ENCODE measurements around the gene CCDC68. TPM values are rescaled to one million over a fixed set of nuclear protein-coding genes. Genes with fewer than 3 reads are reported as not detected.

The CCDC68 gene
- total and polyA plus RNA-seq, 12 donors = 1.8 to 12.7 (median 3.4) TPM

- intact Hi-C loops (cut with DNase I) = no loop called here
- Histone ChIP-seq H3K4me1 (no peaks in the 10 kb centered on the region), H3K4me3 (no peak overlapping the region), H3K36me3 (no peaks in the 10 kb centered on the region), H3K27me3 (no peaks in the 10 kb centered on the region), H3K27ac (no peak overlapping the region), H3K9me3 (peaks cover 0 to 16% (median 0%) of the 10 kb centered on the region in 11 donors)
- WGBS, 2 donors = 66 to 71% methylated on average over 4 of the region's 4 CpGs
- ATAC-seq = no peak
- TF ChIP-seq CTCF (IDR thresholded peaks at IDR 0.05) = no peak
- no peak for DNase-seq
Observed at GRCh38 chr18:54967786-54968185, 8.5 kb upstream of the CCDC68 start.

GRCh38 chr18:54964741-54965140, 5.5 kb upstream of the CCDC68 start:
- Histone ChIP-seq H3K36me3 (no peaks in the 10 kb centered on the region), H3K4me3 (no peak overlapping the region), H3K4me1 (peaks cover 0 to 5% (median 0%) of the 10 kb centered on the region in 9 donors), H3K27ac (no peak overlapping the region), H3K9me3 (peaks cover 0 to 16% (median 0%) of the 10 kb centered on the region in 11 donors), H3K27me3 (peaks cover 0 to 8% (median 2%) of the 10 kb centered on the region in 7 donors)
- DNase-seq (no peak), ATAC-seq (no peak)
- intact Hi-C loops (cut with DNase I) = no loop called here
- no peak for TF ChIP-seq CTCF (IDR thresholded peaks at IDR 0.05)

- peaks cover 0 to 24% (median 5%) of the 10 kb centered on the region in 7 donors for H3K27me3 ChIP-seq
- no peak overlapping the region for H3K4me3 ChIP-seq
- DNase-seq (no peak), ATAC-seq (no peak)
- no peak overlapping the region for H3K27ac ChIP-seq
- TF ChIP-seq CTCF (IDR thresholded peaks at IDR 0.05) = no peak
- peaks cover 0 to 7% (median 0%) of the 10 kb centered on the region in 11 donors for H3K9me3 ChIP-seq
- intact Hi-C loops (cut with DNase I) = no loop called here
- H3K4me1 ChIP-seq = peaks cover 0 to 8% (median 3%) of the 10 kb centered on the region in 9 donors
- no peaks in the 10 kb centered on the region for H3K36me3 ChIP-seq
- 81 to 93% methylated on average over 9 of the region's 9 CpGs for WGBS, 2 donors
Observed at GRCh38 chr18:54962919-54963645, 3.8 kb upstream of the CCDC68 start.

GRCh38 chr18:54961868-54962267, 2.6 kb upstream of the CCDC68 start:
- H3K27ac ChIP-seq = no peak overlapping the region
- H3K36me3 ChIP-seq = no peaks in the 10 kb centered on the region
- no peak for DNase-seq
- 74 to 96% methylated on average over 4 of the region's 4 CpGs for WGBS, 2 donors
- peaks cover 0 to 15% (median 3%) of the 10 kb centered on the region in 9 donors for H3K4me1 ChIP-seq
- ATAC-seq = no peak
- peaks cover 0 to 26% (median 5%) of the 10 kb centered on the region in 7 donors for H3K27me3 ChIP-seq
- H3K9me3 ChIP-seq = no peaks in the 10 kb centered on the region
- intact Hi-C loops (cut with DNase I) = no loop called here
- no peak overlapping the region for H3K4me3 ChIP-seq
- TF ChIP-seq CTCF (IDR thresholded peaks at IDR 0.05) = no peak
